Liver (tissue), 9 donors: Measurements from ENCODE around the gene GPR179. TPM values are rescaled to one million over a fixed set of nuclear protein-coding genes. Genes with fewer than 3 reads are reported as not detected.

Experiments used
- DNase-seq: peaks from one replicate; pipeline ENCODE4 v3.0.0-alpha.2; 2017; ENCODE audit warnings: low spot score
- H3K27ac ChIP-seq, 2 donors: one replicate each; pipeline ENCODE4 v1.7.0; 2013; ENCODE audit warnings: inconsistent platforms in 2 of 2, low read length in 2 of 2, control low read depth in 1 of 2, low read depth in 1 of 2, mild to moderate bottlenecking in 1 of 2
- H3K27me3 ChIP-seq, 4 donors: one replicate each; pipeline versions ENCODE4 v1.6.1 to v1.7.0; 2013; ENCODE audit warnings: low read length in 3 of 4, inconsistent platforms in 1 of 4, mild to moderate bottlenecking in 1 of 4, moderate library complexity in 1 of 4; ENCODE audit not compliant: control insufficient read depth in 4 of 4, insufficient read depth in 4 of 4
- H3K36me3 ChIP-seq, 4 donors: one replicate each; pipeline versions ENCODE4 v1.6.1 to v1.7.0; 2013; ENCODE audit warnings: low read length in 3 of 4, mild to moderate bottlenecking in 3 of 4, low read depth in 1 of 4, moderate library complexity in 1 of 4; ENCODE audit not compliant: control insufficient read depth in 4 of 4, insufficient read depth in 3 of 4
- H3K4me1 ChIP-seq, 4 donors: one replicate each; pipeline versions ENCODE4 v1.6.1 to v1.7.0; 2013; ENCODE audit warnings: low read length in 3 of 4, mild to moderate bottlenecking in 3 of 4, moderate library complexity in 1 of 4; ENCODE audit not compliant: control insufficient read depth in 4 of 4, insufficient read depth in 4 of 4
- H3K4me3 ChIP-seq, 3 donors: one replicate each; pipeline versions ENCODE4 v1.6.1 to v1.7.0; 2013; ENCODE audit warnings: low read length in 3 of 3, control low read depth in 1 of 3, low read depth in 1 of 3, mild to moderate bottlenecking in 1 of 3
- H3K9ac ChIP-seq, 2 donors: one replicate each; pipeline ENCODE4 v1.7.0; 2013; ENCODE audit warnings: low read length in 2 of 2, mild to moderate bottlenecking in 2 of 2, moderate library complexity in 2 of 2, control low read depth in 1 of 2, low read depth in 1 of 2
- H3K9me3 ChIP-seq, 4 donors: one replicate each; pipeline versions ENCODE4 v1.6.1 to v1.7.0; 2013; ENCODE audit warnings: low read length in 3 of 4; ENCODE audit not compliant: control insufficient read depth in 4 of 4
- EGR1 ChIP-seq, 2 donors: IDR thresholded peaks; 2 replicates each; pipeline ENCODE4 v1.6.1; 2016 to 2018; ENCODE audit warnings: antibody characterized with exemption in 2 of 2, low read depth in 2 of 2
- FOXA1 ChIP-seq: IDR thresholded peaks from 2 replicates; pipeline ENCODE4 v1.6.1; 2016; ENCODE audit warnings: antibody characterized with exemption
- FOXA2 ChIP-seq: IDR thresholded peaks from 2 replicates; pipeline ENCODE4 v1.6.1; 2016; ENCODE audit warnings: antibody characterized with exemption
- GABPA ChIP-seq, 2 donors: IDR thresholded peaks in 1 of 2; conservative IDR thresholded peaks in 1 of 2; 2 replicates each; pipeline ENCODE4 v1.6.1; 2016; ENCODE audit warnings: antibody characterized with exemption in 2 of 2, mild to moderate bottlenecking in 1 of 2, moderate library complexity in 1 of 2
- HNF4A ChIP-seq, 2 donors: conservative IDR thresholded peaks; 2 replicates each; pipeline ENCODE4 v1.6.1; 2016; ENCODE audit warnings: antibody characterized with exemption in 2 of 2, mild to moderate bottlenecking in 2 of 2
- HNF4G ChIP-seq: IDR thresholded peaks from 2 replicates; pipeline ENCODE4 v1.6.1; 2016; ENCODE audit warnings: antibody characterized with exemption
- JUND ChIP-seq, 2 donors: IDR thresholded peaks; 2 replicates each; pipeline ENCODE4 v1.6.1; 2016; ENCODE audit warnings: antibody characterized with exemption in 2 of 2
- NR2F2 ChIP-seq: IDR thresholded peaks from 2 replicates; pipeline ENCODE4 v1.6.1; 2016; ENCODE audit warnings: antibody characterized with exemption
- RAD21 ChIP-seq, 2 donors: IDR thresholded peaks; 2 replicates each; pipeline ENCODE4 v1.6.1; 2016; ENCODE audit warnings: antibody characterized with exemption in 2 of 2, mild to moderate bottlenecking in 2 of 2
- RXRA ChIP-seq, 2 donors: IDR thresholded peaks; 2 replicates each; pipeline ENCODE4 v1.6.1; 2017 to 2018; ENCODE audit warnings: antibody characterized with exemption in 2 of 2, mild to moderate bottlenecking in 1 of 2
- TAF1 ChIP-seq: conservative IDR thresholded peaks from 2 replicates; pipeline ENCODE4 v1.6.1; 2016; ENCODE audit warnings: antibody characterized with exemption, mild to moderate bottlenecking
- YY1 ChIP-seq: IDR thresholded peaks from 2 replicates; pipeline ENCODE4 v1.6.1; 2016; ENCODE audit warnings: antibody characterized with exemption, mild to moderate bottlenecking
- WGBS: extraction: QIAGEN DNeasy Blood & Tissue Kit; methylation state at CpG from one replicate; pipeline ENCODE4 v1.1.7; 2013; 5-methylcytosine and 5-hydroxymethylcytosine counted together
- polyA plus RNA-seq, 2 donors: library from polyadenylated mRNA; stranded (reverse) in 1 of 2; unstranded in 1 of 2; fragments of 200-250 nt in 1 of 2; fragments of >200 nt in 1 of 2; fragmentation: Nextera tagmentation in 1 of 2; extraction: Ambion mirVana in 1 of 2; gene quantifications; one replicate each; pipeline versions ENCODE4 v1.2.1 to v1.2.3, GENCODE V29; 2013 to 2015
- total RNA-seq, 2 donors: library from RNA; depleted of rRNA; stranded (reverse); fragments of >200 nt; gene quantifications; one replicate each; pipeline ENCODE4 v1.2.3, GENCODE V29; 2014
- TF ChIP-seq, protein P1 (sequence below): IDR thresholded peaks from 2 replicates; pipeline ENCODE4 v1.6.1; 2016; ENCODE audit warnings: antibody characterized with exemption
- TF ChIP-seq, protein P2 (sequence below): IDR thresholded peaks from 2 replicates; pipeline ENCODE4 v1.6.1; 2016; ENCODE audit warnings: antibody characterized with exemption
- TF ChIP-seq, protein P3 (sequence below): IDR thresholded peaks from 2 replicates; pipeline ENCODE4 v1.6.1; 2016; ENCODE audit warnings: antibody characterized with exemption, mild to moderate bottlenecking
- TF ChIP-seq, protein P4 (sequence below): fragments of 150-350 bp; IDR thresholded peaks from 2 replicates; pipeline ENCODE4 v1.5.1; 2017; ENCODE audit warnings: improper control_type of control experiment, low read depth, low read length; ENCODE audit not compliant: missing input control
- TF ChIP-seq, protein P5 (sequence below): IDR thresholded peaks from 2 replicates; pipeline ENCODE4 v1.6.1; 2016; ENCODE audit warnings: antibody characterized with exemption
- donor health status: healthy.
- donor health status: healthy.
- donor health status: healthy.
- donor health status: healthy.
- donor health status: healthy.

GPR179 gene, protein sequence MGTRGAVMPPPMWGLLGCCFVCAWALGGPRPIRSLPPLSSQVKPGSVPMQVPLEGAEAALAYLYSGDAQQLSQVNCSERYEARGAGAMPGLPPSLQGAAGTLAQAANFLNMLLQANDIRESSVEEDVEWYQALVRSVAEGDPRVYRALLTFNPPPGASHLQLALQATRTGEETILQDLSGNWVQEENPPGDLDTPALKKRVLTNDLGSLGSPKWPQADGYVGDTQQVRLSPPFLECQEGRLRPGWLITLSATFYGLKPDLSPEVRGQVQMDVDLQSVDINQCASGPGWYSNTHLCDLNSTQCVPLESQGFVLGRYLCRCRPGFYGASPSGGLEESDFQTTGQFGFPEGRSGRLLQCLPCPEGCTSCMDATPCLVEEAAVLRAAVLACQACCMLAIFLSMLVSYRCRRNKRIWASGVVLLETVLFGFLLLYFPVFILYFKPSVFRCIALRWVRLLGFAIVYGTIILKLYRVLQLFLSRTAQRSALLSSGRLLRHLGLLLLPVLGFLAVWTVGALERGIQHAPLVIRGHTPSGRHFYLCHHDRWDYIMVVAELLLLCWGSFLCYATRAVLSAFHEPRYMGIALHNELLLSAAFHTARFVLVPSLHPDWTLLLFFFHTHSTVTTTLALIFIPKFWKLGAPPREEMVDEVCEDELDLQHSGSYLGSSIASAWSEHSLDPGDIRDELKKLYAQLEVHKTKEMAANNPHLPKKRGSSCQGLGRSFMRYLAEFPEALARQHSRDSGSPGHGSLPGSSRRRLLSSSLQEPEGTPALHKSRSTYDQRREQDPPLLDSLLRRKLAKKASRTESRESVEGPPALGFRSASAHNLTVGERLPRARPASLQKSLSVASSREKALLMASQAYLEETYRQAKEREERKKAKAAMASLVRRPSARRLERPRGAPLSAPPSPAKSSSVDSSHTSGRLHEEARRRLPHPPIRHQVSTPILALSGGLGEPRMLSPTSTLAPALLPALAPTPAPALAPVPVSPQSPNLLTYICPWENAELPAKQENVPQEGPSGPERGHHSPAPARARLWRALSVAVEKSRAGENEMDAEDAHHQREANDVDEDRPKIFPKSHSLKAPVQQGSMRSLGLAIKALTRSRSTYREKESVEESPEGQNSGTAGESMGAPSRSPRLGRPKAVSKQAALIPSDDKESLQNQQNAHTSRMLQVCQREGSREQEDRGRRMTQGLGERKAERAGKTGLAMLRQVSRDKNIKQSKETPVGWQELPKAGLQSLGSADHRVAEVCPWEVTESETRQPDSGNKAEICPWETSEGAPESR (N-terminal part only)
- total RNA-seq (under 1 TPM; under 0.01 to 0.05 TPM), polyA plus RNA-seq (under 1 TPM in 1 of 2 donors, not detected in 1; 0.01 TPM)

DNA sequence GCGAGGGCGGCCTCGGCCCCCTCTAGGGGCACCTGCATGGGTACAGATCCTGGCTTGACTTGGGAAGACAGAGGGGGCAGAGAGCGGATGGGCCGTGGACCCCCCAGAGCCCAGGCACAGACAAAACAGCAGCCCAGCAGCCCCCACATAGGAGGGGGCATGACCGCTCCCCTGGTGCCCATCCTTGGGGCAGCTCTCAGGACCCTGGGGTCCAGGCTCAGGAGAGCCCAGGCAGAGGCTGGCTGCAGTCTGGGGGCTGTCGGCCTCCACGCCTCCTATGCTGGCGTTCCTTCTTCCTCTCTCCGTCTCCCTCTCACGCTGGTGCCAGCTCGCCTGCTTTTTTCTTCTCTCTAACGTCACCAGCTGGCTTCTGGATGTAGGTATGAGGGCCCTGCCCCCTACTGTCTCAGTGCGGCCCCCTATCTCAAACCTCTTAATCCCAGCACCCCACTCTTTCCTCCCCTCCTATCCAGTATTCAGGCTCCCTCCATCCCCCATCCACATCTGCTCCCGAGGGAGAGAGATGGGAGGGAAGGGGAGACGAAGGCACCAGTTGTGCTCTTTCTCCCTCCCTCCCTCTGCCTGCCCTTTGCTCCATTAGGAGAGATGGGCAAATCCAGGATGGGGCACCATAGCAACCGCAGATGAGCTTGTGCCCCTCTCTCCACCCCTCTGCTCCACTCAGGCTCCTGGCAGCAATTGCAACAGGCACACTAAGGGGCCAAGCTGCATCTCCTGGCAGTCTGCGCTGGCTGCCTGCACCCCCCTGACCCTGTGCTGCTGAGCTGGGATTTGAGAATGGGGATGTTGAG lies at the start of gene GPR179:
TSS of gene GPR179 (minus strand) at position 349 of the 812 bp plus-strand sequence. CDS start at position 182, 167 bp downstream.
- Histone ChIP-seq H3K27me3 (no peaks in the 10 kb centered on the region), H3K27ac (no peak within 1 kb of the TSS), H3K4me3 (no peak within 1 kb of the TSS), H3K9me3 (no peaks in the 10 kb centered on the region), H3K4me1 (peaks cover 0 to 6% (median 3%) of the 10 kb centered on the region in 4 donors), H3K36me3 (no peaks in the 10 kb centered on the region), H3K9ac (no peak within 1 kb of the TSS)
- no peak for DNase-seq
- no peak for TF ChIP-seq YY1
- TF ChIP-seq, protein P1, sequence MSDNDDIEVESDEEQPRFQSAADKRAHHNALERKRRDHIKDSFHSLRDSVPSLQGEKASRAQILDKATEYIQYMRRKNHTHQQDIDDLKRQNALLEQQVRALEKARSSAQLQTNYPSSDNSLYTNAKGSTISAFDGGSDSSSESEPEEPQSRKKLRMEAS: no peak
- TF ChIP-seq, protein P2, sequence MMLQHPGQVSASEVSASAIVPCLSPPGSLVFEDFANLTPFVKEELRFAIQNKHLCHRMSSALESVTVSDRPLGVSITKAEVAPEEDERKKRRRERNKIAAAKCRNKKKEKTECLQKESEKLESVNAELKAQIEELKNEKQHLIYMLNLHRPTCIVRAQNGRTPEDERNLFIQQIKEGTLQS: no peak
- 87% methylated on average over 18 of the region's 18 CpGs for WGBS

DNA sequence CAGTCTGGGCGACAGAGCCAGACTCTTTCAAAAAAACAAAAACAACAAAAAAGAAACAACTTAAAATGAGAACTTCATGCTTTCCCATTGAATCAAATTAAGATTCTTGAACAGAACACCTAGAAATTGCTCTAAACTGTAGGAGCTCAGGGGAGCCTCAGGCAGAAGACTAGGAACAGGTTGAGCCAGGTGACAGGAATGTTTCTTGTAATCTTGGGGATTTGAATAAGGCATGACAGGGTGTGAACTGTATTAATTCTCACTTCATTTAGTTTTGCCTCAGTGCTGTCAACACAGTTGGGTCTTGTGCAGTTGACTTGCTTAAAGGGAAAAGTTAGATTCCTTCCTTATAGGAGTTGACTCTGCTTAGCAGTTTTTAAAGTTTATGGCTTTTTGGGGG lies 35.7 kb upstream of the GPR179 start:
- no peak overlapping the region for H3K4me3 ChIP-seq
- DNase-seq: no peak
- H3K36me3 ChIP-seq: peaks cover 0 to 14% (median 8%) of the 10 kb centered on the region in 4 donors
- no peaks in the 10 kb centered on the region for H3K9me3 ChIP-seq
- H3K9ac ChIP-seq: no peak overlapping the region
- H3K4me1 ChIP-seq: no peaks in the 10 kb centered on the region
- H3K27me3 ChIP-seq: no peaks in the 10 kb centered on the region
- 94% methylated on average over 1 of the region's 1 CpG for WGBS
- no peak overlapping the region for H3K27ac ChIP-seq
- TF ChIP-seq FOXA1 (no peak), JUND (IDR thresholded peaks at IDR 0.05) (no peak), RXRA (IDR thresholded peaks at IDR 0.05) (no peak), TAF1 (no peak), HNF4G (no peak), RAD21 (IDR thresholded peaks at IDR 0.05) (no peak), YY1 (no peak), EGR1 (IDR thresholded peaks at IDR 0.05; ENCODE audit: low read depth in 2 of 2) (no peak), HNF4A (conservative IDR thresholded peaks at IDR 0.05) (no peak), GABPA (IDR thresholded peaks at IDR 0.05 in 1 of 2, conservative IDR thresholded peaks at IDR 0.05 in 1 of 2) (no peak), FOXA2 (no peak), NR2F2 (no peak)
- TF ChIP-seq, protein P3, sequence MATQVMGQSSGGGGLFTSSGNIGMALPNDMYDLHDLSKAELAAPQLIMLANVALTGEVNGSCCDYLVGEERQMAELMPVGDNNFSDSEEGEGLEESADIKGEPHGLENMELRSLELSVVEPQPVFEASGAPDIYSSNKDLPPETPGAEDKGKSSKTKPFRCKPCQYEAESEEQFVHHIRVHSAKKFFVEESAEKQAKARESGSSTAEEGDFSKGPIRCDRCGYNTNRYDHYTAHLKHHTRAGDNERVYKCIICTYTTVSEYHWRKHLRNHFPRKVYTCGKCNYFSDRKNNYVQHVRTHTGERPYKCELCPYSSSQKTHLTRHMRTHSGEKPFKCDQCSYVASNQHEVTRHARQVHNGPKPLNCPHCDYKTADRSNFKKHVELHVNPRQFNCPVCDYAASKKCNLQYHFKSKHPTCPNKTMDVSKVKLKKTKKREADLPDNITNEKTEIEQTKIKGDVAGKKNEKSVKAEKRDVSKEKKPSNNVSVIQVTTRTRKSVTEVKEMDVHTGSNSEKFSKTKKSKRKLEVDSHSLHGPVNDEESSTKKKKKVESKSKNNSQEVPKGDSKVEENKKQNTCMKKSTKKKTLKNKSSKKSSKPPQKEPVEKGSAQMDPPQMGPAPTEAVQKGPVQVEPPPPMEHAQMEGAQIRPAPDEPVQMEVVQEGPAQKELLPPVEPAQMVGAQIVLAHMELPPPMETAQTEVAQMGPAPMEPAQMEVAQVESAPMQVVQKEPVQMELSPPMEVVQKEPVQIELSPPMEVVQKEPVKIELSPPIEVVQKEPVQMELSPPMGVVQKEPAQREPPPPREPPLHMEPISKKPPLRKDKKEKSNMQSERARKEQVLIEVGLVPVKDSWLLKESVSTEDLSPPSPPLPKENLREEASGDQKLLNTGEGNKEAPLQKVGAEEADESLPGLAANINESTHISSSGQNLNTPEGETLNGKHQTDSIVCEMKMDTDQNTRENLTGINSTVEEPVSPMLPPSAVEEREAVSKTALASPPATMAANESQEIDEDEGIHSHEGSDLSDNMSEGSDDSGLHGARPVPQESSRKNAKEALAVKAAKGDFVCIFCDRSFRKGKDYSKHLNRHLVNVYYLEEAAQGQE: no peak
- TF ChIP-seq, protein P4, sequence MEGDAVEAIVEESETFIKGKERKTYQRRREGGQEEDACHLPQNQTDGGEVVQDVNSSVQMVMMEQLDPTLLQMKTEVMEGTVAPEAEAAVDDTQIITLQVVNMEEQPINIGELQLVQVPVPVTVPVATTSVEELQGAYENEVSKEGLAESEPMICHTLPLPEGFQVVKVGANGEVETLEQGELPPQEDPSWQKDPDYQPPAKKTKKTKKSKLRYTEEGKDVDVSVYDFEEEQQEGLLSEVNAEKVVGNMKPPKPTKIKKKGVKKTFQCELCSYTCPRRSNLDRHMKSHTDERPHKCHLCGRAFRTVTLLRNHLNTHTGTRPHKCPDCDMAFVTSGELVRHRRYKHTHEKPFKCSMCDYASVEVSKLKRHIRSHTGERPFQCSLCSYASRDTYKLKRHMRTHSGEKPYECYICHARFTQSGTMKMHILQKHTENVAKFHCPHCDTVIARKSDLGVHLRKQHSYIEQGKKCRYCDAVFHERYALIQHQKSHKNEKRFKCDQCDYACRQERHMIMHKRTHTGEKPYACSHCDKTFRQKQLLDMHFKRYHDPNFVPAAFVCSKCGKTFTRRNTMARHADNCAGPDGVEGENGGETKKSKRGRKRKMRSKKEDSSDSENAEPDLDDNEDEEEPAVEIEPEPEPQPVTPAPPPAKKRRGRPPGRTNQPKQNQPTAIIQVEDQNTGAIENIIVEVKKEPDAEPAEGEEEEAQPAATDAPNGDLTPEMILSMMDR: no peak
- TF ChIP-seq, protein P5, sequence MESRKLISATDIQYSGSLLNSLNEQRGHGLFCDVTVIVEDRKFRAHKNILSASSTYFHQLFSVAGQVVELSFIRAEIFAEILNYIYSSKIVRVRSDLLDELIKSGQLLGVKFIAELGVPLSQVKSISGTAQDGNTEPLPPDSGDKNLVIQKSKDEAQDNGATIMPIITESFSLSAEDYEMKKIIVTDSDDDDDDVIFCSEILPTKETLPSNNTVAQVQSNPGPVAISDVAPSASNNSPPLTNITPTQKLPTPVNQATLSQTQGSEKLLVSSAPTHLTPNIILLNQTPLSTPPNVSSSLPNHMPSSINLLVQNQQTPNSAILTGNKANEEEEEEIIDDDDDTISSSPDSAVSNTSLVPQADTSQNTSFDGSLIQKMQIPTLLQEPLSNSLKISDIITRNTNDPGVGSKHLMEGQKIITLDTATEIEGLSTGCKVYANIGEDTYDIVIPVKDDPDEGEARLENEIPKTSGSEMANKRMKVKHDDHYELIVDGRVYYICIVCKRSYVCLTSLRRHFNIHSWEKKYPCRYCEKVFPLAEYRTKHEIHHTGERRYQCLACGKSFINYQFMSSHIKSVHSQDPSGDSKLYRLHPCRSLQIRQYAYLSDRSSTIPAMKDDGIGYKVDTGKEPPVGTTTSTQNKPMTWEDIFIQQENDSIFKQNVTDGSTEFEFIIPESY: no peak
- TF ChIP-seq, protein P2: no peak
